Measurements from ENCODE around the gene GARS1.
A peak's percentile ranks its signal among the peaks of the same experiment; 100 is the strongest.
"Not testable (repeated sequence)": the region's sequence is repeated elsewhere in the genome, so short reads cannot be mapped to it uniquely, and the experiment has no call there.

Gene GARS1

GRCh38 chr7:30562498-30562897 lies 32.2 kb upstream of the GARS1 start:
- TF ChIP-seq CTCF (conservative IDR thresholded peaks at IDR 0.05; ENCODE audit: low read depth, low read length), result peak; percentile 57

GRCh38 chr7:30562909-30563308 lies 31.8 kb upstream of the GARS1 start:
- H3K4me3 ChIP-seq (ENCODE audit: low read depth, low read length), result no peak overlapping the region
- TF ChIP-seq CTCF (conservative IDR thresholded peaks at IDR 0.05; ENCODE audit: low read depth, low read length), result no peak
- peak; percentile 43 for DNase-seq (ENCODE audit: low read depth)

More at GRCh38 chr7:30562498-30562897, 32.2 kb upstream of the GARS1 start:
- no peak overlapping the region for H3K4me3 ChIP-seq (ENCODE audit: low read depth, low read length)
- DNase-seq (ENCODE audit: low read depth), result peak; percentile 86

GRCh38 chr7:30563326-30563942 lies 31.2 kb upstream of the GARS1 start:
- peak; percentile 54 for DNase-seq (ENCODE audit: low read depth)
- no peak for TF ChIP-seq CTCF (conservative IDR thresholded peaks at IDR 0.05; ENCODE audit: low read depth, low read length)

GRCh38 chr7:30564243-30564892 lies 30.3 kb upstream of the GARS1 start:
- peak; percentile 90 for TF ChIP-seq CTCF (conservative IDR thresholded peaks at IDR 0.05; ENCODE audit: low read depth, low read length)
- H3K4me3 ChIP-seq (ENCODE audit: low read depth, low read length), result no peak overlapping the region
- DNase-seq (ENCODE audit: low read depth), result peak; percentile 94

More at GRCh38 chr7:30563326-30563942, 31.2 kb upstream of the GARS1 start:
- H3K4me3 ChIP-seq (ENCODE audit: low read depth, low read length), result no peak overlapping the region

- no peak overlapping the region for H3K4me3 ChIP-seq (ENCODE audit: low read depth, low read length)
- no peak for TF ChIP-seq CTCF (conservative IDR thresholded peaks at IDR 0.05; ENCODE audit: low read depth, low read length)
- no peak for DNase-seq (ENCODE audit: low read depth)
Observed at GRCh38 chr7:30566596-30566995, 28.1 kb upstream of the GARS1 start.

GRCh38 chr7:30567081-30567480 lies 27.6 kb upstream of the GARS1 start:
- no peak for DNase-seq (ENCODE audit: low read depth)
- no peak overlapping the region for H3K4me3 ChIP-seq (ENCODE audit: low read depth, low read length)
- TF ChIP-seq CTCF (conservative IDR thresholded peaks at IDR 0.05; ENCODE audit: low read depth, low read length), result no peak

GRCh38 chr7:30570238-30570637 lies 24.4 kb upstream of the GARS1 start:
- not testable (repeated sequence) for H3K4me3 ChIP-seq (ENCODE audit: low read depth, low read length); DNase-seq (ENCODE audit: low read depth)
